ENCODE measurements around the gene PPP1R7. TPM values are rescaled to one million over a fixed set of nuclear protein-coding genes. Genes with fewer than 3 reads are reported as not detected.

Gene PPP1R7
- total RNA-seq, 1 donor from 2014 or later = 49.9 TPM

DNA sequence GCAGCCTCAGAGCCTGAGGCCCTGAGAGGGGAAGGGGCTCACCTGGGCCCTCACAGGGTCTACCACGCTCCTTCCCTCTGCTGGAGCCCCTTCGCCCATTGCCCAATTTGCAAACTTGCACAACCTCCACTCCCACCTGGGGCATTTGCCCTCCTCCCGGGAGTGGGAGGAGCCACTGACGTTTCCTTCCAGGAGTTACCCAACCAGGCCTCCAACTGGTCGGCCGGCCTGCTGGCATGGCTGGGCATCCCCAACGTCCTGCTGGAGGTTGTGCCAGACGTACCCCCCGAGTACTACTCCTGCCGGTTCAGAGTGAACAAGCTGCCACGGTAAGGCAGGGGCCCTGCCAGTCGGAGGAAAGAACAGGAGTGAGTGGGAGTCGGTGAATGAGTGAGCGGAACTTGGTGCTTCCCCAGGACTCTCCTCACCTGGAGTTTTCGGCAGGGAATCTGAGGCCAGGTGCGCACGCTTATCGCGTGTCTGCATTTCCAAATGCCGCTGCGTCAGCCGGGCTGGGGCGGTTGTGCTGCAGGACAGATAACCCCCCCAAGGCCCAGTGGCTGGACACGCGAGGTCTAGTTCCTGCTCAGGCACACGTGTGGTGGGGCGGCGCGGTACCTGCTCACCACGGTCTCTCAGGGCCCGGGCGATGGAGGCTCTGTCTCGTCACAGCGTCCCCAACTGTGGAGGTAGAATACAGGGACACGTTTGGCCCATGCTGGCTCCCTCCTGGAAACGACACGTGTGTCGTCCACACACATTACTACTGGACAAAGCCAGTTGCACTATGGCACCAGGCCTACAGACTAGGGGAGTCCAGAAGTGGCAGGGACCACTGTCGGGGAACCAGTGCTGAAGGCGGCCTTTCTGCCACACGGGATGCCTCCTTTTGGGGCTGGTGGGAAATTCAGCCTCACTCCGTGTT is 49.9 kb downstream of the PPP1R7 start:
- TF ChIP-seq, protein P1, sequence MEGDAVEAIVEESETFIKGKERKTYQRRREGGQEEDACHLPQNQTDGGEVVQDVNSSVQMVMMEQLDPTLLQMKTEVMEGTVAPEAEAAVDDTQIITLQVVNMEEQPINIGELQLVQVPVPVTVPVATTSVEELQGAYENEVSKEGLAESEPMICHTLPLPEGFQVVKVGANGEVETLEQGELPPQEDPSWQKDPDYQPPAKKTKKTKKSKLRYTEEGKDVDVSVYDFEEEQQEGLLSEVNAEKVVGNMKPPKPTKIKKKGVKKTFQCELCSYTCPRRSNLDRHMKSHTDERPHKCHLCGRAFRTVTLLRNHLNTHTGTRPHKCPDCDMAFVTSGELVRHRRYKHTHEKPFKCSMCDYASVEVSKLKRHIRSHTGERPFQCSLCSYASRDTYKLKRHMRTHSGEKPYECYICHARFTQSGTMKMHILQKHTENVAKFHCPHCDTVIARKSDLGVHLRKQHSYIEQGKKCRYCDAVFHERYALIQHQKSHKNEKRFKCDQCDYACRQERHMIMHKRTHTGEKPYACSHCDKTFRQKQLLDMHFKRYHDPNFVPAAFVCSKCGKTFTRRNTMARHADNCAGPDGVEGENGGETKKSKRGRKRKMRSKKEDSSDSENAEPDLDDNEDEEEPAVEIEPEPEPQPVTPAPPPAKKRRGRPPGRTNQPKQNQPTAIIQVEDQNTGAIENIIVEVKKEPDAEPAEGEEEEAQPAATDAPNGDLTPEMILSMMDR (IDR thresholded peaks at IDR 0.05; ENCODE audit: unreplicated experiment) = no peak
- no peaks in the 10 kb centered on the region for H3K9me3 Mint-ChIP-seq (ENCODE audit: low read depth)
- H3K4me1 Mint-ChIP-seq (ENCODE audit: low read depth) = no peaks in the 10 kb centered on the region
- H3K27ac Mint-ChIP-seq = no peak overlapping the region
- H3K27me3 Mint-ChIP-seq = no peaks in the 10 kb centered on the region
- DNase-seq (ENCODE audit: low spot score, unreplicated experiment) = no peak
- no peak overlapping the region for H3K4me3 Mint-ChIP-seq (ENCODE audit: low read depth)
- H3K36me3 Mint-ChIP-seq (ENCODE audit: insufficient read depth) = no peaks in the 10 kb centered on the region

GRCh38 chr2:241200822-241201395 is 50.6 kb downstream of the PPP1R7 start:
- no peaks in the 10 kb centered on the region for H3K4me1 Mint-ChIP-seq (ENCODE audit: low read depth)
- no peaks in the 10 kb centered on the region for H3K36me3 Mint-ChIP-seq (ENCODE audit: insufficient read depth)
- DNase-seq (ENCODE audit: low spot score, unreplicated experiment) = no peak
- H3K27me3 Mint-ChIP-seq = no peaks in the 10 kb centered on the region
- no peaks in the 10 kb centered on the region for H3K9me3 Mint-ChIP-seq (ENCODE audit: low read depth)
- no peak overlapping the region for H3K27ac Mint-ChIP-seq
- TF ChIP-seq, protein P1 (IDR thresholded peaks at IDR 0.05; ENCODE audit: unreplicated experiment) = no peak
- no peak overlapping the region for H3K4me3 Mint-ChIP-seq (ENCODE audit: low read depth)

GRCh38 chr2:241201445-241202267 is 51.4 kb downstream of the PPP1R7 start:
- Mint-ChIP-seq H3K4me3 (ENCODE audit: low read depth) (no peak overlapping the region), H3K4me1 (ENCODE audit: low read depth) (no peaks in the 10 kb centered on the region), H3K36me3 (ENCODE audit: insufficient read depth) (no peaks in the 10 kb centered on the region), H3K9me3 (ENCODE audit: low read depth) (no peaks in the 10 kb centered on the region), H3K27ac (no peak overlapping the region), H3K27me3 (no peaks in the 10 kb centered on the region)
- TF ChIP-seq, protein P1 (IDR thresholded peaks at IDR 0.05; ENCODE audit: unreplicated experiment) = no peak
- no peak for DNase-seq (ENCODE audit: low spot score, unreplicated experiment)

- TF ChIP-seq, protein P1 (IDR thresholded peaks at IDR 0.05; ENCODE audit: unreplicated experiment) = no peak
- H3K4me3 Mint-ChIP-seq (ENCODE audit: low read depth) = no peak overlapping the region
- no peaks in the 10 kb centered on the region for H3K4me1 Mint-ChIP-seq (ENCODE audit: low read depth)
- no peaks in the 10 kb centered on the region for H3K27me3 Mint-ChIP-seq
- H3K36me3 Mint-ChIP-seq (ENCODE audit: insufficient read depth) = no peaks in the 10 kb centered on the region
- DNase-seq (ENCODE audit: low spot score, unreplicated experiment) = no peak
- no peak overlapping the region for H3K27ac Mint-ChIP-seq
- H3K9me3 Mint-ChIP-seq (ENCODE audit: low read depth) = no peaks in the 10 kb centered on the region
Measured at GRCh38 chr2:241202268-241202585, 52.0 kb downstream of the PPP1R7 start.

- H3K27ac Mint-ChIP-seq = no peak overlapping the region
- H3K4me1 Mint-ChIP-seq (ENCODE audit: low read depth) = no peaks in the 10 kb centered on the region
- TF ChIP-seq, protein P1 (IDR thresholded peaks at IDR 0.05; ENCODE audit: unreplicated experiment) = no peak
- no peak overlapping the region for H3K4me3 Mint-ChIP-seq (ENCODE audit: low read depth)
- no peaks in the 10 kb centered on the region for H3K36me3 Mint-ChIP-seq (ENCODE audit: insufficient read depth)
- no peaks in the 10 kb centered on the region for H3K27me3 Mint-ChIP-seq
- no peaks in the 10 kb centered on the region for H3K9me3 Mint-ChIP-seq (ENCODE audit: low read depth)
- DNase-seq (ENCODE audit: low spot score, unreplicated experiment) = no peak
Measured at GRCh38 chr2:241202681-241203080, 52.4 kb downstream of the PPP1R7 start.

All from progenitor cell of endocrine pancreas (in vitro differentiated cells).